ENCODE data around the gene CNTN5. TPM values are rescaled to one million over a fixed set of nuclear protein-coding genes. Genes with fewer than 3 reads are reported as not detected.
"Not testable (repeated sequence)": the region's sequence is repeated elsewhere in the genome, so short reads cannot be mapped to it uniquely, and the experiment has no call there.

Gene CNTN5
- total and polyA plus RNA-seq, 2 donors (not counting 1 experiment from before 2014, with no cell fraction given): not detected

DNA sequence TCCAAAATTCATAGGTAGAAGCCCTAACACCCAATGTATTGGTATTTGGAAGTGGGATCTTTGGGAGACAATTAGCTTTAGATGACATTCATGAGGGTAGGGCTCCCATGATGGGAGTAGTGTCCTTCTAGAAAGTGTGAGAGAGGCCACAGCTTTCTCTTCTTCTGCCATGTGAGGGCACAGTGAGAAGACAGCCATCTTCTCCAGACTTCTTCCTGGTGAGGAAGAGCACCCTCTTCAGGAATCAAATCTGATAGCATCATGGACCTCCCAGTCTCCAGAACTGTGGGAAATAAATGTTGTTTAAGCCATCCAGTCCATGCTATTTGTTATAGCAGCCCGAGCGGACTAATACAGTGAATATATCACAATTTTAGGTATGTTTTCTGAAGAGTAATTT lies 96.9 kb downstream of the CNTN5 start:
- no peaks in the 10 kb centered on the region for H3K27me3 ChIP-seq (replicated peaks in 1 of 4; ENCODE audit: control extremely low read depth in 1 of 4, control insufficient read depth in 3 of 4, insufficient read depth in 4 of 4, low read length in 3 of 4)
- H3K4me3 ChIP-seq (ENCODE audit: control extremely low read depth in 1 of 5, extremely low read depth in 1 of 5, insufficient read depth in 1 of 5, low read depth in 2 of 5, low read length in 4 of 5): no peak overlapping the region
- no peak for ATAC-seq (ENCODE audit: low read depth)
- Mint-ChIP-seq H3K9me3 (ENCODE audit: insufficient read depth) (peaks cover 2% of the 10 kb centered on the region), H3K27me3 (no peaks in the 10 kb centered on the region), H3K4me1 (no peaks in the 10 kb centered on the region), H3K4me3 (no peak overlapping the region), H3K27ac (no peak overlapping the region)
- H3K9me3 ChIP-seq (ENCODE audit: control extremely low read depth in 1 of 3, control insufficient read depth in 2 of 3, insufficient read depth in 1 of 3, low read length in 2 of 3): peaks cover 0 to 2% (median 0%) of the 10 kb centered on the region in 3 donors
- no peak overlapping the region for H3K4me2 ChIP-seq (replicated peaks; ENCODE audit: low read depth, low read length, poor library complexity, severe bottlenecking)
- H3K4me1 ChIP-seq (ENCODE audit: control insufficient read depth in 2 of 2, insufficient read depth in 2 of 2, low read length in 2 of 2): no peaks in the 10 kb centered on the region
- H4K20me1 ChIP-seq (ENCODE audit: control insufficient read depth, insufficient read depth, low read length, poor library complexity, severe bottlenecking): no peaks in the 10 kb centered on the region
- H3K27ac ChIP-seq (ENCODE audit: low read length in 2 of 2): no peak overlapping the region
- H2AFZ ChIP-seq (ENCODE audit: insufficient read depth, low read depth, low read length, poor library complexity, severe bottlenecking): no peak overlapping the region
- ChIA-PET POLR2A (no interaction called here), CTCF (no interaction called here)
- intact Hi-C loops (cut with micrococcal nuclease): no loop called here
- no peaks in the 10 kb centered on the region for H3K36me3 ChIP-seq (replicated peaks in 1 of 2; ENCODE audit: control extremely low read depth in 1 of 2, control insufficient read depth in 1 of 2, extremely low read depth in 1 of 2, insufficient read depth in 2 of 2, low read length in 1 of 2)
- no peak for DNase-seq
- TF ChIP-seq, protein P1, sequence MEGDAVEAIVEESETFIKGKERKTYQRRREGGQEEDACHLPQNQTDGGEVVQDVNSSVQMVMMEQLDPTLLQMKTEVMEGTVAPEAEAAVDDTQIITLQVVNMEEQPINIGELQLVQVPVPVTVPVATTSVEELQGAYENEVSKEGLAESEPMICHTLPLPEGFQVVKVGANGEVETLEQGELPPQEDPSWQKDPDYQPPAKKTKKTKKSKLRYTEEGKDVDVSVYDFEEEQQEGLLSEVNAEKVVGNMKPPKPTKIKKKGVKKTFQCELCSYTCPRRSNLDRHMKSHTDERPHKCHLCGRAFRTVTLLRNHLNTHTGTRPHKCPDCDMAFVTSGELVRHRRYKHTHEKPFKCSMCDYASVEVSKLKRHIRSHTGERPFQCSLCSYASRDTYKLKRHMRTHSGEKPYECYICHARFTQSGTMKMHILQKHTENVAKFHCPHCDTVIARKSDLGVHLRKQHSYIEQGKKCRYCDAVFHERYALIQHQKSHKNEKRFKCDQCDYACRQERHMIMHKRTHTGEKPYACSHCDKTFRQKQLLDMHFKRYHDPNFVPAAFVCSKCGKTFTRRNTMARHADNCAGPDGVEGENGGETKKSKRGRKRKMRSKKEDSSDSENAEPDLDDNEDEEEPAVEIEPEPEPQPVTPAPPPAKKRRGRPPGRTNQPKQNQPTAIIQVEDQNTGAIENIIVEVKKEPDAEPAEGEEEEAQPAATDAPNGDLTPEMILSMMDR (IDR thresholded peaks at IDR 0.05): no peak
- TF ChIP-seq EZH2 (IDR thresholded peaks at IDR 0.05; ENCODE audit: borderline replicate concordance, insufficient read depth, low read depth, low read length, poor library complexity, severe bottlenecking): no peak
- H3K79me2 ChIP-seq (ENCODE audit: control insufficient read depth, insufficient read depth, low read length): no peaks in the 10 kb centered on the region
- whole genome bisulfite sequencing (ENCODE audit: insufficient coverage): no CpG with 5 or more reads among the region's 2 CpGs
- no peak overlapping the region for H3K9ac ChIP-seq (ENCODE audit: low read length)

DNA sequence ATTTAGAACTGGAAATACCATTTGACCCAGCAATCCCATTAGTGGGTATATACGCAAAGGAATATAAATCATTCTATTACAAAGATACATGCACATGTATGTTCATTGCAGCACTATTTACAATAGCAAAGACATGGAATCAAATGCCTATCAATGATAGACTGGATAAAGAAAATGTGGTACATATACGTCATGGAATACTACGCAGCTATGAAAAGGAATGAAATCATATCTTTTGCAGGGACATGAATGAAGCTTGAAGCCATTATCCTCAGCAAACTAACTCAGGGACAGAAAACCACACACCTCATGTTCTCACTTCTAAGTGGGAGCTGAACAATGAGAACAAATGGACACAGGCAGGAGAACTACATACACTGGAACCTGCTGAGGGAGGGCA lies 113.1 kb downstream of the CNTN5 start:
- H3K27me3 ChIP-seq (replicated peaks in 1 of 4; ENCODE audit: control extremely low read depth in 1 of 4, control insufficient read depth in 3 of 4, insufficient read depth in 4 of 4, low read length in 3 of 4); H3K4me3 Mint-ChIP-seq; H3K4me1 ChIP-seq (ENCODE audit: control insufficient read depth in 2 of 2, insufficient read depth in 2 of 2, low read length in 2 of 2); H3K27me3 Mint-ChIP-seq; H4K20me1 ChIP-seq (ENCODE audit: control insufficient read depth, insufficient read depth, low read length, poor library complexity, severe bottlenecking); intact Hi-C loops (cut with micrococcal nuclease); H3K4me2 ChIP-seq (replicated peaks; ENCODE audit: low read depth, low read length, poor library complexity, severe bottlenecking); H3K36me3 ChIP-seq (replicated peaks in 1 of 2; ENCODE audit: control extremely low read depth in 1 of 2, control insufficient read depth in 1 of 2, extremely low read depth in 1 of 2, insufficient read depth in 2 of 2, low read length in 1 of 2); H2AFZ ChIP-seq (ENCODE audit: insufficient read depth, low read depth, low read length, poor library complexity, severe bottlenecking); H3K4me3 ChIP-seq (ENCODE audit: control extremely low read depth in 1 of 5, extremely low read depth in 1 of 5, insufficient read depth in 1 of 5, low read depth in 2 of 5, low read length in 4 of 5); H3K9ac ChIP-seq (ENCODE audit: low read length); H3K9me3 ChIP-seq (ENCODE audit: control extremely low read depth in 1 of 3, control insufficient read depth in 2 of 3, insufficient read depth in 1 of 3, low read length in 2 of 3); CTCF ChIA-PET; DNase-seq; ATAC-seq (ENCODE audit: low read depth); H3K4me1 Mint-ChIP-seq; H3K9me3 Mint-ChIP-seq (ENCODE audit: insufficient read depth); H3K27ac Mint-ChIP-seq; POLR2A ChIA-PET; H3K79me2 ChIP-seq (ENCODE audit: control insufficient read depth, insufficient read depth, low read length); H3K27ac ChIP-seq (ENCODE audit: low read length in 2 of 2): not testable (repeated sequence)
- no CpG with 5 or more reads among the region's 3 CpGs for WGBS (ENCODE audit: insufficient coverage)

Data from B cell (primary cell).